H1 (cell line): ENCODE results near the gene DLG4. TPM values are rescaled to one million over a fixed set of nuclear protein-coding genes. Genes with fewer than 3 reads are reported as not detected.

Experiments
- CBX8 ChIP-seq: fragments of 300-800, 300-1000 bp; sonication (generic); IDR thresholded peaks from 2 replicates; pipeline ENCODE4 v1.7.1; 2016; ENCODE audit warnings: low read depth, low read length, borderline replicate concordance
- MAX ChIP-seq: IDR thresholded peaks from 2 replicates; pipeline ENCODE4 v1.6.1; 2012; ENCODE audit warnings: inconsistent platforms
- NANOG ChIP-seq: IDR thresholded peaks from 2 replicates; pipeline ENCODE4 v1.6.1; 2011; ENCODE audit warnings: low read length, low read depth, mild to moderate bottlenecking, inconsistent platforms; ENCODE audit not compliant: insufficient read depth, poor library complexity, severe bottlenecking
- RXRA ChIP-seq: IDR thresholded peaks from 2 replicates; pipeline ENCODE4 v1.6.1; 2011; ENCODE audit warnings: low read depth, mild to moderate bottlenecking, low read length, moderate library complexity; ENCODE audit not compliant: insufficient read depth
- polyA plus RNA-seq, 7 experiments: library from polyadenylated mRNA; depleted of rRNA in 3 of 7; stranded (reverse) in 5 of 7; unstranded in 2 of 7; fragments of >200 nt in 5 of 7; fragments of 200-250 nt in 2 of 7; gene quantifications; 1 replicate in 5 of 7; 2 replicates in 1 of 7; 4 replicates in 1 of 7; pipeline versions ENCODE4 v1.2.1 to v1.2.3, GENCODE V29; 2011 to 2013; ENCODE audit warnings: missing spikeins in 2 of 7, mixed read lengths in 2 of 7
- total RNA-seq: library from RNA; stranded (reverse); fragmentation: NEBNext Ultra II Directional; extraction: Animal tissue kit (Norgen Biotek cat#: 25700); gene quantifications from 2 replicates; pipeline ENCODE4 v1.2.1, GENCODE V29; 2021
- TF ChIP-seq, protein P1 (sequence below): IDR thresholded peaks from 2 replicates; pipeline ENCODE4 v1.6.1; 2011; ENCODE audit warnings: low read length, improper control_type of control experiment

The DLG4 gene
- total and polyA plus RNA-seq, 2 of the 8 experiments (the other 6 are each of a cell fraction or from before 2014, with no cell fraction given): 18.9 to 45.9 TPM

GRCh38 chr17:7211491-7212273 is 8.0 kb downstream of the DLG4 start (continued):
- TF ChIP-seq NANOG (no peak), CBX8 (no peak), RXRA (no peak), MAX (peak; percentile 60)
- TF ChIP-seq, protein P1, sequence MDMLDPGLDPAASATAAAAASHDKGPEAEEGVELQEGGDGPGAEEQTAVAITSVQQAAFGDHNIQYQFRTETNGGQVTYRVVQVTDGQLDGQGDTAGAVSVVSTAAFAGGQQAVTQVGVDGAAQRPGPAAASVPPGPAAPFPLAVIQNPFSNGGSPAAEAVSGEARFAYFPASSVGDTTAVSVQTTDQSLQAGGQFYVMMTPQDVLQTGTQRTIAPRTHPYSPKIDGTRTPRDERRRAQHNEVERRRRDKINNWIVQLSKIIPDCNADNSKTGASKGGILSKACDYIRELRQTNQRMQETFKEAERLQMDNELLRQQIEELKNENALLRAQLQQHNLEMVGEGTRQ: no peak
